Stimulated activated CD4-positive, alpha-beta T cell treated with anti-CD3 and anti-CD28 coated beads, Interleukin-4, amount 100 ng/mL, for 24 hours (primary cell): ENCODE measurements around the gene TSR3.
"Not testable (repeated sequence)": the region's sequence is repeated elsewhere in the genome, so short reads cannot be mapped to it uniquely, and the experiment has no call there.

Source experiments
- DNase-seq: peaks from one replicate; pipeline ENCODE4 v3.0.0-alpha.2; 2020

TSR3 gene

GRCh38 chr16:1335996-1336395 is 15.7 kb downstream of the TSR3 start:
- DNase-seq, result no peak

DNA sequence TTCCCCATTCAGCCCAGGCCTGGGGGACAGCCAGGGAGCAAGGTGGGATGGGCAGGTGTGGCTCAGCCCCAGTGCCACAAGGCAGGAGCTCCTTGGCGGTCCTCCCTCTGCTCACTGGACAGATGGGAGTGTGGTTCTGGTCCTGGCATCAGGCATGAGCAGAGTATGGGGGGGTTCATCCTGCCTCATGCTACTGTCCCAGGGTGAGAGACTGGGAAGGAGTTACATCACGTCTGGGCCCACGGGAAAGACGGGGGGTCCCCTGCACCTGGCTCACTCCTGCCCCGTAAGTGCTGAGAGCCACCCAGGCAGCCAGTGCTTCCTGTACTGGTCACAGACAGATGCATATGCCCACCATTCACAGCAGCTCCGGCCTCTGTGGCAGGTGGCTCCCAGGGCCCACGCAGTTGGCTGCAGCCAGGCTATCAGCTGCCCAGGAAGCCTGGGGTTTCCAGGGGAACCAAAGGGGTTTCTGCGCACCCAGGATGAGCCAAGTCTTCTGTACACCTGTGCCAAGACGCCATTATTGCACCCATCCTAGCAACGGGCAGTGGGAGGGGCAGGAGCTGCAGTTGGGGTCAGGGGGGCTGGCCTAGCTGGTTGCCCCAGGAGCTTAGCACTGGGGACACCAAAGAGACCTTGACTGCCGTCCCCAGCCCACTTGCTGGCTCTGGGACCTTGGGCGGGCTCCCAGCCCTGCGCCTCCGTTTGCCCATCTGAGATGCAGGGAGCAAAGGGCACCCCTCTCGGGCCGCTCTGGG is 16.3 kb downstream of the TSR3 start:
- no peak for DNase-seq

GRCh38 chr16:1334739-1335138 is 16.9 kb downstream of the TSR3 start:
- no peak for DNase-seq

- no peak for DNase-seq
Observed at GRCh38 chr16:1333854-1334700, 17.6 kb downstream of the TSR3 start.

GRCh38 chr16:1333149-1333812 is 18.4 kb downstream of the TSR3 start, which contains the start of gene BAIAP3:
BAIAP3 (plus strand) TSS chr16:1333645; CDS start chr16:1338550, 4,905 bp downstream.
- DNase-seq, result peak; percentile 48

DNA sequence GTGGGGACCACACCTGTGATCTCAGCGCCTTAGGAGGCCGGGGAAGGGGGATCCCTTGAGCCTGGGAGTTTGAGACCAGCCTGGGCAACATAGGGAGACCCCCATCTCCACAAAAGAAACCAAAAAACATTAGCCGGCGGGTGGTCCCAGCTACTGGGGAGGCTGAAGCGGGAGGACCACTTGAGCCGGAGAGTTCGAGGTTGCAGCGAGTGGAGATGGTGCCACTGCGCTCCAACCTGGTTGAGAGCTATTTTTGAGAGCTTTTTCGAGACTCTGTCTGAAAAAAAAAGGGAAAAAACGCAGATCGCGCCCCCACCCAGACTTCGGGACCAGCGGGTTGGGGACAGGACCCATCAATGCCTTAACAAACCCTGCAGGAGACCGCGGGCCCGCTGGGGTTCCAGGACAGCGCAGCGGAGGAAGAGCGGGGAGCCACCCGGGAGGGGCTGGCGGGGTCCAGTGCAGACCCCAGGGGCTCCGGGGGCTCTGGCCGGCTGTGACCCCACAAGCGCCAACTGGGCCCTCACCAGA is 19.0 kb downstream of the TSR3 start:
- DNase-seq, result no peak

GRCh38 chr16:1331712-1332617 is 19.7 kb downstream of the TSR3 start:
- DNase-seq, result peak; percentile 40

DNA sequence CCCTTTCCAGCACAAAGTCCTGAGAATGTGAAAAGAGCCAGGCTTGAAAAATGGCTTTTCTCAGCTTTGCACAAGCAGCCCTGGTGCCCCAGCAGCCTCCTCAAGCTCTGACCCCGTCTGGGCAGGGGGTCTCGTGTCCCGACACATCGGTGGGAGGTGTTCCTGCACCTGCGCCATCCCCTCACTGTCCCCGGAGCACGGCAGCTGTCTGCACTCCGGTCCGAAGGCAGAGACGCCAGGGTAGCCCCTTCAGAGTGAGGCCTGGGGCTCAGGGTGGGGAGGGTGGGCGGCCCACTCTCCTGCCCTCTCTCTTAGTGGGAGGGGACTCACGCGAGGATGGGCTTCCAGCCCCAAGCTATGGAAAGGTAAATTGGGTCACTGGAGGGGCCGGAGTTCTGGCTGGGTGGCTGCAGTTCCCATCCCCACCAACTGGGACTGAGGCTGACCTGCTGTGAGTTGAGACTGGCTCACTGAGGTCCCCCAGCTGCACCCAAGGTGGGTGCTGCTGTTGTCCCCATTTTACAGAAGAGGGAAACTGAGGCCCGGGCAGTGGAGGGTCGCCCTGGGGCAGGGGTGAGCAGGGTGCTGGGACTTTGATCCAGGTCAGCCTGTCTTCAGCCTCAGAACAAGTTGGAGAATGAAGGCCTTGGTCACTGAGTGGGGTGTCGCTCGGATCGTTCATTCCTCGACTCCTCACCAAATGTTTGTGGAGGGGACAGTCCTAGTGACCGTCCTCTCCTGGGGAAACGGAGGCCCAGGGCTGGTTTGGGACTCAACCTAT is 20.6 kb downstream of the TSR3 start:
- no peak for DNase-seq

- DNase-seq, result no peak
Observed at GRCh38 chr16:1330260-1330914, 21.3 kb downstream of the TSR3 start.

- not testable (repeated sequence) for DNase-seq
Observed at GRCh38 chr16:1328961-1329360, 22.7 kb downstream of the TSR3 start.

DNA sequence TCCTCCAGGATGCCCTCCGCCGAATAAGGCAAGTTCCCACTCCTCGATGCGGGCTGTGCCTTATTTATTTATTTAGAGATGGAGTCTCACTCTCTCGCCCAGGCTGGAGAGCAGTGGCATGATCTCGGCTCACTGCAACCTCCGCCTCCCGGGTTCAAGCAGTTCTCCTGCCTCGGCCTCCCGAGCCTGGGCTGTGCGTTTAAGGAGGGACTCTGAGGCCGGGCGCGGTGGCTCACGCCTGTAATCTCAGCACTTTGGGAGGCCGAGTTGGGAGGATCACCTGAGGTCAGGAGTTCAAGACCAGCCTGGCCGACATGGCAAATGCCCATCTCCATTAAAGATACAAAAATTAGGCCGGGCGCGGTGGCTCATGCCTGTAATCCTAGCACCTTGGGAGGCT is 23.5 kb downstream of the TSR3 start:
- not testable (repeated sequence) for DNase-seq

- no peak for DNase-seq
Observed at GRCh38 chr16:1327619-1327947, 24.1 kb downstream of the TSR3 start.

GRCh38 chr16:1326946-1327618 is 24.6 kb downstream of the TSR3 start:
- DNase-seq, result no peak

GRCh38 chr16:1326391-1326790 is 25.3 kb downstream of the TSR3 start:
- no peak for DNase-seq

DNA sequence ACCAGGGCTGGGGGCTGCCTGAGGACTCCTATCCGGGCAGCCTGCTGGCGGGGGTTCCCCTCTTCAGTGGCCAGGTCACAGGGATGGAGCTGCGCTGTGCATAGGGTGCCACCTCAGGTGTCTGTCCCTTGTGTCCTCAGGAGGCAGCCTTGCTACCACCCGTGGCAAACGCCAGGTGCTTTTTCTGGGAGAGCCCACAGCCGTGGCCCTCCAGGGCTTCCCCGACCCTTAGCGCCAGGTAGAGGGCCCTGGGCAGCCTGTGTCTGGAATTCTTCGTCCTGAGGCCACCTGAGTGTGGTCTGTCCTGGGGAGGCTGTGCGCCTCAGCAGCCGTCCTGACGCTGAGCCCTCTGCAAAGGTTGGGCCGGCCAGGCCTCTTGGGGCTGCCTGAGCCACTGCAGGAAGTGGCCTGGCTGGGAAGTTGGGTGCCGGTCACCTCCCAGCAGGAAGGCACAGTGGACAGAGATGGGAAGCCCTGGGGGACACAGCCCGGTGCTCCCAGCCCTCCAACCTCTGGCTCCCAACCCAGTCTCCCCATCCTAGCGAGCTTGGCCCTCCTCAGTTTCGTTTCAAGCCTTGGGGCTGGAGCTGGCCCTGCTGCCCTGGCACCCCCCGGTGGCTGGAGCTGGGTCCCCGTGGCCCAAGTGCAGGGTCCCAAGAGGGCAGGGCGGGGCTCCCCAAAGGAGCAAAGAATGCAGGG is 25.9 kb downstream of the TSR3 start:
- no peak for DNase-seq

DNA sequence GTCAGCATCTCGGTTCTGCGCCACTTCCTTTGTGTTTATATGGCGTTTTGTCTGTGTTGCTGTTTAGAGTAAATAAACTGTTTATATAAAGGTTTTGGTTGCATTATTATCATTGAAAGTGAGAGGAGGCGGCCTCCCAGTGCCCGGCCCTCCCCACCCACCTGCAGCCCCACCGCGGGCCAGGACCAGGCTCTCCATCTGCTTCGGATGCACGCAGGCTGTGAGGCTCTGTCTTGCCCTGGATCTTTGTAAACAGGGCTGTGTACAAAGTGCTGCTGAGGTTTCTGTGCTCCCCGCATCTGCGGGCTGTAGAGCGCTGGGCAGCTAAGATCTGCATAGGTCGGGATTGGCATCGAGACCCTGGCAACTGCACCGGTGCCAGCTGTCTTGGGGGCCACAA is 26.4 kb downstream of the TSR3 start:
- no peak for DNase-seq

DNA sequence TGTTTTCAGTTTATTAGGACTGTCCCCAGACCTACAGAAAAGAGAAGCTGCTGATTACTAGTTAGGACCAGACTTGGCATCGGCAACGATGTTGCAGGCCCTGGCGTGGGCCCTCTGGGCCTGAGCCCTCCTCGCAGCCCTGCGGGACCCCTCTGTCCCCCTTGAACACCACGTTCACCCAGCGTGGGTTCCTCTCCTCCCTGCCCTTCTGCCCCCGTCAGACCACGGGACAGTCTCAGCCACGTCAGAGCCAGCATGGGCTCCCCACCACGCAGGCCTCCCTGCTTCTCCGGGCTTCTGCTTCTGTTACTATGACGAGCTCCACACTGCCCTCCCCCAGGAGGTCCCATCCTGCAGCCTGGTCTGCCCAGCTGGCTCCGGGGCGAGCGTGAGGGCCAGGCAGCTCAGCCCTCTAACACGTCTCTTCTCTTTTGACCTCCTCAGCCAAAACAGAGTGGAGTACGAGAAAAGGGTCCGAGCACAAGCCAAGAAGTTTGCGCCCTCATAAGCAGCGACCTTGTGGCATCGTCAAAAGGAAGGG is 27.3 kb downstream of the TSR3 start:
- no peak for DNase-seq

GRCh38 chr16:1323296-1324239 is 28.1 kb downstream of the TSR3 start:
- DNase-seq, result no peak
